Activated CD8-positive, alpha-beta memory T cell treated with anti-CD3 and anti-CD28 coated beads, Interleukin-2, amount 50 U/mL, for 1 hour (primary cell): Measurements from ENCODE around the gene ERG.

ENCODE experiments used
- DNase-seq: peaks from one replicate; pipeline ENCODE4 v3.0.0-alpha.2; 2020; ENCODE audit errors: extremely low read depth

The ERG gene

GRCh38 chr21:38499296-38499695 lies 1.0 kb upstream of the ERG start:
- no peak for DNase-seq

- no peak for DNase-seq
Measured at GRCh38 chr21:38496224-38496623, 2.1 kb downstream of the ERG start.

- no peak for DNase-seq
Measured at GRCh38 chr21:38495696-38496095, 2.6 kb downstream of the ERG start.

- DNase-seq: no peak
Measured at GRCh38 chr21:38495242-38495641, 3.0 kb downstream of the ERG start.

GRCh38 chr21:38494703-38495102 lies 3.6 kb downstream of the ERG start:
- DNase-seq: no peak

GRCh38 chr21:38494251-38494642 lies 4.0 kb downstream of the ERG start:
- DNase-seq: no peak

- no peak for DNase-seq
Measured at GRCh38 chr21:38493549-38494250, 4.6 kb downstream of the ERG start.

- no peak for DNase-seq
Measured at GRCh38 chr21:38492007-38492406, 6.3 kb downstream of the ERG start.

- DNase-seq: no peak
Measured at GRCh38 chr21:38491536-38491935, 6.7 kb downstream of the ERG start.

GRCh38 chr21:38490411-38491020 lies 7.8 kb downstream of the ERG start:
- DNase-seq: no peak

- DNase-seq: no peak
Measured at GRCh38 chr21:38489729-38490128, 8.5 kb downstream of the ERG start.

- DNase-seq: no peak
Measured at GRCh38 chr21:38489271-38489652, 9.0 kb downstream of the ERG start.

GRCh38 chr21:38488640-38489270 lies 9.5 kb downstream of the ERG start:
- DNase-seq: no peak

- DNase-seq: no peak
Measured at GRCh38 chr21:38487901-38488639, 10.2 kb downstream of the ERG start.

GRCh38 chr21:38486706-38487105 lies 11.6 kb downstream of the ERG start:
- no peak for DNase-seq

- no peak for DNase-seq
Measured at GRCh38 chr21:38486221-38486620, 12.1 kb downstream of the ERG start.

GRCh38 chr21:38479641-38480525 lies 18.4 kb downstream of the ERG start:
- DNase-seq: no peak

GRCh38 chr21:38478782-38479181 lies 19.5 kb downstream of the ERG start:
- no peak for DNase-seq

GRCh38 chr21:38477226-38477625 lies 21.1 kb downstream of the ERG start:
- no peak for DNase-seq

GRCh38 chr21:38476385-38476784 lies 21.9 kb downstream of the ERG start:
- no peak for DNase-seq

GRCh38 chr21:38475519-38475918 lies 22.8 kb downstream of the ERG start:
- no peak for DNase-seq

GRCh38 chr21:38474796-38475195 lies 23.5 kb downstream of the ERG start:
- DNase-seq: no peak
